Aorta (tissue), 5 donors: ENCODE data around the gene SLC22A13. TPM values are rescaled to one million over a fixed set of nuclear protein-coding genes. Genes with fewer than 3 reads are reported as not detected.
A peak's percentile ranks its signal among the peaks of the same experiment; 100 is the strongest.

Experiments used
- ATAC-seq: fragments of 200-7000 bp; cut with Tn5 transposase; one replicate; pipeline ENCODE4 v1.9.1; 2022; ENCODE audit warnings: moderate library complexity; ENCODE audit not compliant: low FRiP score
- DNase-seq, 2 donors: peaks; one replicate each; pipeline ENCODE4 v3.0.0-alpha.2; 2020
- H3K27ac ChIP-seq, 2 donors: one replicate each; pipeline ENCODE4 v1.5.1; 2013; ENCODE audit warnings: low read length in 2 of 2, mild to moderate bottlenecking in 2 of 2, moderate library complexity in 2 of 2, control low read depth in 1 of 2, inconsistent platforms in 1 of 2, low read depth in 1 of 2
- H3K27me3 ChIP-seq, 2 donors: one replicate each; pipeline ENCODE4 v1.6.1; 2013; ENCODE audit warnings: control low read depth in 1 of 2, low read length in 1 of 2, mild to moderate bottlenecking in 1 of 2, moderate library complexity in 1 of 2; ENCODE audit not compliant: insufficient read depth in 2 of 2, control insufficient read depth in 1 of 2
- H3K36me3 ChIP-seq, 2 donors: one replicate each; pipeline ENCODE4 v1.6.1; 2013; ENCODE audit warnings: control low read depth in 1 of 2, low read length in 1 of 2, mild to moderate bottlenecking in 1 of 2; ENCODE audit not compliant: insufficient read depth in 2 of 2, control insufficient read depth in 1 of 2
- H3K4me1 ChIP-seq, 2 donors: one replicate each; pipeline ENCODE4 v1.6.1; 2013; ENCODE audit warnings: low read length in 2 of 2, control low read depth in 1 of 2, mild to moderate bottlenecking in 1 of 2, moderate library complexity in 1 of 2; ENCODE audit not compliant: insufficient read depth in 2 of 2, control insufficient read depth in 1 of 2
- H3K4me3 ChIP-seq, 2 donors: one replicate each; pipeline ENCODE4 v1.5.1; 2013; ENCODE audit warnings: low read length in 2 of 2, control low read depth in 1 of 2, mild to moderate bottlenecking in 1 of 2
- H3K9me3 ChIP-seq: one replicate; pipeline ENCODE4 v1.6.1; 2013; ENCODE audit warnings: mild to moderate bottlenecking, low read length; ENCODE audit not compliant: control insufficient read depth
- WGBS, 2 donors: extraction: QIAGEN DNeasy Blood & Tissue Kit; methylation state at CpG; one replicate each; pipeline ENCODE4 v1.1.7; 2013; 5-methylcytosine and 5-hydroxymethylcytosine counted together
- intact Hi-C, 2 donors: fragments of 100-400 bp; cut with DNase I; formaldehyde crosslinking; loops; one replicate each; pipeline versions ENCODE4 v1.14.2 to v1.15.0; 2022
- polyA plus RNA-seq, 2 donors: library from polyadenylated mRNA; stranded (reverse); fragments of 200-250 nt; gene quantifications; one replicate each; pipeline ENCODE4 v1.2.3, GENCODE V29; 2013
- total RNA-seq, 2 donors: library from RNA; stranded (reverse); fragmentation: NEBNext Ultra II Directional; extraction: Animal tissue kit (Norgen Biotek cat#: 25700); gene quantifications; one replicate each; pipeline ENCODE4 v1.2.1, GENCODE V29; 2021
- donor health status: healthy with polysubstance abuse.
- donor health status: Bipolar disorder and iron deficiency.
- donor health status: DM: no; HTN: no; CAD: no.
- donor health status: DM: no; HTN: no; CAD: no.
- donor health status: DM: yes; HTN: yes; CAD: no.

The SLC22A13 gene
- total and polyA plus RNA-seq, 4 donors, result 1.1 to 1.3 TPM; not detected in 2

GRCh38 chr3:38254872-38255271 lies 10.7 kb upstream of the SLC22A13 start:
- peaks cover 15 to 18% of the 10 kb centered on the region in 2 donors for H3K36me3 ChIP-seq

GRCh38 chr3:38255627-38256026 lies 10.0 kb upstream of the SLC22A13 start:
- ATAC-seq, result peak; percentile 50
- no peaks in the 10 kb centered on the region for H3K9me3 ChIP-seq
- no peaks in the 10 kb centered on the region for H3K27me3 ChIP-seq
- WGBS, 2 donors, result 72 to 81% methylated on average over 1 of the region's 1 CpG
- H3K4me1 ChIP-seq, result no peaks in the 10 kb centered on the region
- no peak overlapping the region for H3K4me3 ChIP-seq
- intact Hi-C loops, result no loop called here
- H3K36me3 ChIP-seq, result peaks cover 13 to 18% of the 10 kb centered on the region in 2 donors
- H3K27ac ChIP-seq, result no peak overlapping the region
- DNase-seq, result no peak

More at GRCh38 chr3:38254872-38255271, 10.7 kb upstream of the SLC22A13 start:
- no peaks in the 10 kb centered on the region for H3K27me3 ChIP-seq
- no peaks in the 10 kb centered on the region for H3K4me1 ChIP-seq
- no peak overlapping the region for H3K27ac ChIP-seq
- no peaks in the 10 kb centered on the region for H3K9me3 ChIP-seq
- intact Hi-C loops, result no loop called here
- H3K4me3 ChIP-seq, result no peak overlapping the region
- 73 to 74% methylated on average over 2 of the region's 2 CpGs for WGBS, 2 donors
- DNase-seq, result no peak
- no peak for ATAC-seq

DNA sequence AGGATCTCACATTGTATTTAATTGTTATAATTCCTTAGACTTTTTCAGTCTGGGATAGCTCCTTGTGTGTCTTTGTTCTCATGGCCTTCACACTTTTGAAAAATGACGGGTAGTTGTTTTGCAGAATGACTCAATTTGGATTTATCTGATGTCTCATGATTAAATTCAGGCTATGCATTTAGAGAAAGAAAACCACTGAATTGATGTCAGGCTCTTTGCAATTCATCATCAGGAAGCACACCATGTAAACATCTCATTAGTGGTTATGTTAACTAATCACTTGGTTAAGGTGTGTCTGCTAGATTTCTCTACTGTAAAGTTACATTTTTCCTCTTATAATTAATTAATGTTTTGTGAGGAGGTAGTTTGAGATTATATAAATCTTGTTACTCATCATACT lies 8.0 kb upstream of the SLC22A13 start:
- H3K36me3 ChIP-seq, result peaks cover 8 to 16% of the 10 kb centered on the region in 2 donors

DNA sequence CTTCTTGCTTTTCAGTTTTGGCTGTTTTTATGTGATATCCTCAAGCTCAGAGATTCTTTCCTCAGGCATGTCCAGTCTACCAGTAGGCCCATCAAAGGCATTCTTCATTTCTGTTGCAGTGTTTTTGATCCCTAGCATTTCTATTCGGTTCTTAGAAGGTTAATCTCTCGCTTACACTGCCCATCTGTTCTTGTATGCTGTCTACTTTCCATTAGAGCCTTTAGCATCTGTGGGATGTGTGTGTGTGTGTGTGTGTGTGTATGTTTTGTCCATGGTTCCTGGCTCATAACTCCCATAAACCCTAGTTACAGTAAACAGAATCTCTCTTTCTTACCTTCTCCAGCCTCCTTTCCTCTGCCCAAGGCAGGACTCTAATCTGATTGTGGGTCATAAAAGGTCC lies 5.1 kb upstream of the SLC22A13 start:
- DNase-seq, result no peak
- H3K27me3 ChIP-seq, result no peaks in the 10 kb centered on the region
- ATAC-seq, result no peak
- no peaks in the 10 kb centered on the region for H3K9me3 ChIP-seq
- 97% methylated on average over 2 of the region's 2 CpGs for WGBS, 2 donors
- H3K36me3 ChIP-seq, result peaks cover 0 to 3% of the 10 kb centered on the region in 2 donors
- intact Hi-C loops, result no loop called here
- no peaks in the 10 kb centered on the region for H3K4me1 ChIP-seq
- no peak overlapping the region for H3K4me3 ChIP-seq
- H3K27ac ChIP-seq, result no peak overlapping the region

More for the DNA sequence above, 8.0 kb upstream of the SLC22A13 start:
- H3K27me3 ChIP-seq, result no peaks in the 10 kb centered on the region
- no peaks in the 10 kb centered on the region for H3K9me3 ChIP-seq
- ATAC-seq (no peak), DNase-seq (no peak)
- H3K27ac ChIP-seq, result no peak overlapping the region
- intact Hi-C loops, result no loop called here
- no peaks in the 10 kb centered on the region for H3K4me1 ChIP-seq
- WGBS, 2 donors, result 86 to 89% methylated on average over 1 of the region's 1 CpG
- H3K4me3 ChIP-seq, result no peak overlapping the region

DNA sequence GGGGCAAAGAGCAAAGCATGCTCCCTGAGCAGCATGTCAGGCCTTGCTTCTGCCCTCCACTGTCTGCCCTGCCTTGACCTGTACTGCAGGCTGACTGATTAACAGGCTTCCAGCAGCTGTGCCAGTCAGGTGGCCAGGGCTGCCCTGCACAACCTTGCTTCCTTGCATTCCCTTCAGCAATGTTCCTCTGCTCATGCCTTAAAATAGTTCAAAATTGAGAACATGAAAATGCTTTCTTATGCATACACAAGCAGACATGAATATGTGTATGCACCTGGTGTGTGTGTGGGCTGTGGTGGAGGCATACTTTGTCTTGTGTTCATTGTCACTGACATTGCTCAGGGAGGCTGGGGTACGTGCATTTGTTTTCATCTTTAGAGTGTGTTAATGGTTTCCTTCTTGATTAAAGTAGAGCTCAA lies 1.2 kb upstream of the SLC22A13 start:
- WGBS, 2 donors, result 0 to 2% methylated on average over 1 of the region's 1 CpG
- Histone ChIP-seq H3K4me3 (no peak overlapping the region), H3K9me3 (no peaks in the 10 kb centered on the region), H3K27ac (no peak overlapping the region), H3K27me3 (no peaks in the 10 kb centered on the region), H3K36me3 (peaks cover 0 to 5% of the 10 kb centered on the region in 2 donors), H3K4me1 (no peaks in the 10 kb centered on the region)
- no peak for ATAC-seq
- no peak for DNase-seq
- intact Hi-C loops, result no loop called here

DNA sequence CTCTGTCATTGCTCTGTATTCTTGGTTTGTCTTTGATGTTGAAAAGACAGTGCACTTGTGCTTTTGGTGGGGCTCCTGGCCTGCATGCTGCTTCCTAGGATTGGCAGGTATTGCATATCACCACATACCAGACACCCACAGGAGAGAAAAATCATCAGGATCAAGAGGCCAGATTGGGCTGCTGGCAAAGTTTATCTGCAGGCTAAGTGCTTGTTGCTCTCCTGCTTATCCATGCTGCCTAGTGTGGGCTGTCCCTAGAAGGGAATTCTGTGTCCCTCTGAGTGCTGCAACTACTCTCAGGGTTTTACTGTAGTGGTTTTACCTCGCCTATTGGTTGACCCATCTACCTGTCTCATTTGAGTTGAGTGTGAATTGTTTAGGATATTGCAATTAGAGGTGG lies 833 bp upstream of the SLC22A13 start:
- no peak for ATAC-seq
- intact Hi-C loops, result no loop called here
- WGBS, 2 donors, result 73 to 84% methylated on average over 1 of the region's 1 CpG

GRCh38 chr3:38266810-38267209 lies 1.2 kb downstream of the SLC22A13 start:
- DNase-seq, result no peak

More for the DNA sequence above, 833 bp upstream of the SLC22A13 start:
- H3K36me3 ChIP-seq, result peaks cover 0 to 5% of the 10 kb centered on the region in 2 donors
- no peaks in the 10 kb centered on the region for H3K9me3 ChIP-seq
- no peak for DNase-seq
- H3K27ac ChIP-seq, result no peak overlapping the region
- H3K27me3 ChIP-seq, result no peaks in the 10 kb centered on the region
- H3K4me3 ChIP-seq, result no peak overlapping the region
- no peaks in the 10 kb centered on the region for H3K4me1 ChIP-seq

DNA sequence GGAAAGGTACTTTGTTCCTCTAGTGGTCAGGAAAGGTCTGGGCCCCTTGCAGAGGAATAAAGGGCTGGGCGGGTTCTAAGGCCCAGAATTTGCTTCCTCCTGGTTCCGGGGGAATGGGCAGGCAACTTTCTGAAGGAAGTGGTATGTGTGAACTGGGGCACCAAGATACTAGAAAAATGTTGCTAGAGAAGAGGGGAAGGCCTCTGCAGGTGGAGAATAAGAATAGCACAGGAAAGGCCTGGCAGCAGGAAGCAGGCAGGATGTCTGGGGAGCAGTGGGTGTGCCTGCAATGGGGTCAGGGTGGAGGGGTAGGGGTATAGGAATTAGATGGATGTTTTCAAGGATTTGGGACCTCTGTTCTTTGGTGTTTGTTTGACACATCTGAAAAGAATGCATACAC lies 2.0 kb downstream of the SLC22A13 start:
- no peak for DNase-seq
- peaks cover 0 to 5% of the 10 kb centered on the region in 2 donors for H3K36me3 ChIP-seq

More at GRCh38 chr3:38266810-38267209, 1.2 kb downstream of the SLC22A13 start:
- WGBS, 2 donors, result 89 to 94% methylated on average over 1 of the region's 1 CpG
- Histone ChIP-seq H3K36me3 (peaks cover 0 to 5% of the 10 kb centered on the region in 2 donors), H3K4me3 (no peak overlapping the region), H3K27me3 (no peaks in the 10 kb centered on the region), H3K27ac (no peak overlapping the region), H3K9me3 (no peaks in the 10 kb centered on the region), H3K4me1 (no peaks in the 10 kb centered on the region)
- intact Hi-C loops, result no loop called here
- no peak for ATAC-seq

GRCh38 chr3:38268087-38268486 lies 2.5 kb downstream of the SLC22A13 start:
- Histone ChIP-seq H3K27me3 (no peaks in the 10 kb centered on the region), H3K4me1 (no peaks in the 10 kb centered on the region), H3K27ac (no peak overlapping the region), H3K36me3 (peaks cover 0 to 5% of the 10 kb centered on the region in 2 donors), H3K4me3 (no peak overlapping the region), H3K9me3 (no peaks in the 10 kb centered on the region)
- ATAC-seq (no peak), DNase-seq (no peak)
- intact Hi-C loops, result no loop called here
- WGBS, 2 donors, result 76 to 85% methylated on average over 5 of the region's 5 CpGs

More for the DNA sequence above, 2.0 kb downstream of the SLC22A13 start:
- Histone ChIP-seq H3K27me3 (no peaks in the 10 kb centered on the region), H3K4me3 (no peak overlapping the region), H3K27ac (no peak overlapping the region), H3K4me1 (no peaks in the 10 kb centered on the region), H3K9me3 (no peaks in the 10 kb centered on the region)
- WGBS, 2 donors, result 79 to 92% methylated on average over 2 of the region's 2 CpGs
- intact Hi-C loops, result no loop called here
- no peak for ATAC-seq
